Spleen (tissue), 11 donors: Measurements from ENCODE around the gene ADAMTS12. TPM values are rescaled to one million over a fixed set of nuclear protein-coding genes. Genes with fewer than 3 reads are reported as not detected.

Experiments
- DNase-seq: peaks from one replicate; pipeline ENCODE4 v3.0.0-alpha.2; 2020
- H3K27ac ChIP-seq, 8 donors: fragments of 200-600 bp; sonication (generic) in 7 of 8; 1 replicate in 4 of 8; 2 replicates in 4 of 8; pipeline versions ENCODE4 v1.5.0 to v1.8.0; 2016 to 2021; ENCODE audit warnings: inconsistent platforms in 4 of 8, mild to moderate bottlenecking in 4 of 8, moderate library complexity in 1 of 8
- H3K27me3 ChIP-seq, 7 donors: fragments of 200-600 bp; sonication (generic) in 6 of 7; replicated peaks in 1 of 7; 1 replicate in 4 of 7; 2 replicates in 3 of 7; pipeline versions ENCODE4 v1.5.0 to v1.8.0; 2016 to 2021; ENCODE audit warnings: inconsistent platforms in 3 of 7, mild to moderate bottlenecking in 1 of 7
- H3K36me3 ChIP-seq, 6 donors: fragments of 200-600 bp; sonication (generic) in 5 of 6; 1 replicate in 4 of 6; 2 replicates in 2 of 6; pipeline versions ENCODE4 v1.5.0 to v1.8.0; 2016 to 2021; ENCODE audit warnings: inconsistent platforms in 2 of 6
- H3K4me1 ChIP-seq, 6 donors: fragments of 200-600 bp; sonication (generic) in 5 of 6; 1 replicate in 3 of 6; 2 replicates in 3 of 6; pipeline versions ENCODE4 v1.5.0 to v1.8.0; 2016 to 2021; ENCODE audit warnings: inconsistent platforms in 3 of 6
- H3K4me3 ChIP-seq, 8 donors: fragments of 200-600 bp; sonication (generic) in 7 of 8; 1 replicate in 4 of 8; 2 replicates in 4 of 8; pipeline versions ENCODE4 v1.5.0 to v1.8.0; 2016 to 2021; ENCODE audit warnings: inconsistent platforms in 4 of 8, mild to moderate bottlenecking in 4 of 8, moderate library complexity in 2 of 8
- H3K9me3 ChIP-seq, 8 donors: fragments of 200-600 bp; sonication (generic) in 7 of 8; 1 replicate in 4 of 8; 2 replicates in 4 of 8; pipeline versions ENCODE4 v1.5.0 to v1.8.0; 2016 to 2021; ENCODE audit warnings: inconsistent platforms in 4 of 8
- POLR2A ChIP-seq, 3 donors: fragments of 450-650 bp; IDR thresholded peaks; one replicate each; pipeline ENCODE4 v1.5.1; 2017; ENCODE audit warnings: antibody characterized with exemption in 3 of 3, mild to moderate bottlenecking in 1 of 3
- POLR2AphosphoS5 ChIP-seq, 3 donors: sonication (generic); formaldehyde crosslinking; IDR thresholded peaks; one replicate each; pipeline ENCODE4 v1.5.1; 2017; ENCODE audit warnings: antibody characterized with exemption in 3 of 3
- WGBS, 5 donors: extraction: QIAGEN DNeasy Blood & Tissue Kit in 3 of 5; methylation state at CpG; one replicate each; pipeline versions ENCODE4 v1.1.5 to v1.1.7; 2013 to 2018; 5-methylcytosine and 5-hydroxymethylcytosine counted together
- intact Hi-C: fragments of 100-400 bp; cut with DNase I; formaldehyde crosslinking; loops from one replicate; pipeline ENCODE4 v1.15.0; 2023; ENCODE audit warnings: low total_unique reads
- polyA plus RNA-seq, 3 donors: library from polyadenylated mRNA; stranded (reverse); fragments of 200-250 nt; gene quantifications; one replicate each; pipeline ENCODE4 v1.2.1, GENCODE V29; 2013
- total RNA-seq, 7 donors: library from RNA; depleted of rRNA in 3 of 7; stranded (reverse); fragments of >200 nt in 3 of 7; fragmentation: NEBNext Ultra II Directional in 4 of 7; extraction: Animal tissue kit (Norgen Biotek cat#: 25700) in 4 of 7; gene quantifications; one replicate each; pipeline versions ENCODE4 v1.1.0 to v1.2.1, GENCODE V29; 2016 to 2021
- TF ChIP-seq, protein P1 (sequence below), 11 experiments: fragments of 200-600 bp in 7 of 11; fragments of 450-650 bp in 4 of 11; sonication (generic) in 4 of 11; IDR thresholded peaks in 8 of 11; conservative IDR thresholded peaks in 3 of 11; 1 replicate in 7 of 11; 2 replicates in 4 of 11; pipeline versions ENCODE4 v1.4.0 to v1.8.0; 2016 to 2021; ENCODE audit warnings: antibody characterized with exemption in 11 of 11, inconsistent platforms in 4 of 11, mild to moderate bottlenecking in 1 of 11
- donor health status: healthy with polysubstance abuse.
- donor health status: DM: no; HTN: no; CAD: no; lungs with moderate emphysema.
- donor health status: DM: no; HTN: no; CAD: no.
- donor health status: Bipolar disorder and iron deficiency.
- donor health status: healthy.
- donor health status: DM: no; HTN: no; CAD: no.
- donor health status: DM: yes; HTN: yes; CAD: no.

The ADAMTS12 gene
- total and polyA plus RNA-seq, 10 donors: 0.07 to 4.3 (median 1.4) TPM

- 40 to 77% (median 54%) methylated on average over 1 of the region's 1 CpG for WGBS, 5 donors
- DNase-seq: no peak
- intact Hi-C loops: no loop called here
Observed at GRCh38 chr5:33901156-33901555, 9.4 kb upstream of the ADAMTS12 start.

GRCh38 chr5:33894566-33894965, 2.8 kb upstream of the ADAMTS12 start:
- no peak overlapping the region for H3K27ac ChIP-seq
- 61 to 85% (median 73%) methylated on average over 1 of the region's 1 CpG for WGBS, 5 donors
- H3K36me3 ChIP-seq: no peaks in the 10 kb centered on the region
- H3K4me1 ChIP-seq: peaks cover 0 to 27% (median 15%) of the 10 kb centered on the region in 6 donors
- DNase-seq: no peak
- no peaks in the 10 kb centered on the region for H3K9me3 ChIP-seq
- TF ChIP-seq, protein P1, sequence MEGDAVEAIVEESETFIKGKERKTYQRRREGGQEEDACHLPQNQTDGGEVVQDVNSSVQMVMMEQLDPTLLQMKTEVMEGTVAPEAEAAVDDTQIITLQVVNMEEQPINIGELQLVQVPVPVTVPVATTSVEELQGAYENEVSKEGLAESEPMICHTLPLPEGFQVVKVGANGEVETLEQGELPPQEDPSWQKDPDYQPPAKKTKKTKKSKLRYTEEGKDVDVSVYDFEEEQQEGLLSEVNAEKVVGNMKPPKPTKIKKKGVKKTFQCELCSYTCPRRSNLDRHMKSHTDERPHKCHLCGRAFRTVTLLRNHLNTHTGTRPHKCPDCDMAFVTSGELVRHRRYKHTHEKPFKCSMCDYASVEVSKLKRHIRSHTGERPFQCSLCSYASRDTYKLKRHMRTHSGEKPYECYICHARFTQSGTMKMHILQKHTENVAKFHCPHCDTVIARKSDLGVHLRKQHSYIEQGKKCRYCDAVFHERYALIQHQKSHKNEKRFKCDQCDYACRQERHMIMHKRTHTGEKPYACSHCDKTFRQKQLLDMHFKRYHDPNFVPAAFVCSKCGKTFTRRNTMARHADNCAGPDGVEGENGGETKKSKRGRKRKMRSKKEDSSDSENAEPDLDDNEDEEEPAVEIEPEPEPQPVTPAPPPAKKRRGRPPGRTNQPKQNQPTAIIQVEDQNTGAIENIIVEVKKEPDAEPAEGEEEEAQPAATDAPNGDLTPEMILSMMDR (IDR thresholded peaks at IDR 0.05 in 8 of 11, conservative IDR thresholded peaks at IDR 0.05 in 3 of 11): no peak
- H3K4me3 ChIP-seq: no peak overlapping the region
- intact Hi-C loops: no loop called here
- peaks cover 0 to 39% (median 12%) of the 10 kb centered on the region in 7 donors for H3K27me3 ChIP-seq

More at GRCh38 chr5:33901156-33901555, 9.4 kb upstream of the ADAMTS12 start:
- H3K4me1 ChIP-seq: no peaks in the 10 kb centered on the region
- H3K36me3 ChIP-seq: no peaks in the 10 kb centered on the region
- no peak for TF ChIP-seq POLR2A (IDR thresholded peaks at IDR 0.05)
- no peak for TF ChIP-seq POLR2AphosphoS5 (IDR thresholded peaks at IDR 0.05)
- TF ChIP-seq, protein P1 (IDR thresholded peaks at IDR 0.05 in 8 of 11, conservative IDR thresholded peaks at IDR 0.05 in 3 of 11): no peak
- H3K27me3 ChIP-seq: no peaks in the 10 kb centered on the region
- H3K9me3 ChIP-seq: peaks cover 0 to 40% (median 23%) of the 10 kb centered on the region in 8 donors
- no peak overlapping the region for H3K4me3 ChIP-seq
- no peak overlapping the region for H3K27ac ChIP-seq

GRCh38 chr5:33892620-33893137, 889 bp upstream of the ADAMTS12 start:
- peak overlapping the region in 1 of 8 donors; percentile 64 for H3K4me3 ChIP-seq
- no peak for DNase-seq
- intact Hi-C loops: no loop called here
- no peaks in the 10 kb centered on the region for H3K9me3 ChIP-seq
- H3K36me3 ChIP-seq: no peaks in the 10 kb centered on the region
- peaks cover 0 to 27% (median 15%) of the 10 kb centered on the region in 6 donors for H3K4me1 ChIP-seq
- peaks cover 0 to 52% (median 12%) of the 10 kb centered on the region in 7 donors for H3K27me3 ChIP-seq
- no peak overlapping the region for H3K27ac ChIP-seq
- WGBS, 5 donors: 53 to 80% (median 78%) methylated on average over 5 of the region's 5 CpGs
- TF ChIP-seq POLR2AphosphoS5 (IDR thresholded peaks at IDR 0.05) (no peak), POLR2A (IDR thresholded peaks at IDR 0.05) (no peak)
- TF ChIP-seq, protein P1 (IDR thresholded peaks at IDR 0.05 in 8 of 11, conservative IDR thresholded peaks at IDR 0.05 in 3 of 11): no peak

- Histone ChIP-seq H3K27ac (peak overlapping the region in 1 of 8 donors; percentile 17), H3K9me3 (no peaks in the 10 kb centered on the region), H3K4me1 (peaks cover 0 to 27% (median 15%) of the 10 kb centered on the region in 6 donors), H3K27me3 (peaks cover 0 to 52% (median 12%) of the 10 kb centered on the region in 7 donors), H3K4me3 (peak overlapping the region in 7 of 8 donors; percentile 14 to 64 (median 33)), H3K36me3 (no peaks in the 10 kb centered on the region)
- intact Hi-C loops: no loop called here
- TF ChIP-seq POLR2A (IDR thresholded peaks at IDR 0.05) (no peak), POLR2AphosphoS5 (IDR thresholded peaks at IDR 0.05) (no peak)
- TF ChIP-seq, protein P1 (IDR thresholded peaks at IDR 0.05 in 8 of 11, conservative IDR thresholded peaks at IDR 0.05 in 3 of 11): no peak
- DNase-seq: no peak
- WGBS, 5 donors: 5 to 9% (median 7%) methylated on average over 6 of the region's 6 CpGs
Observed at GRCh38 chr5:33891446-33891787, 373 bp downstream of the ADAMTS12 start.
